Body of pancreas (tissue), 4 donors: ENCODE measurements around the gene STX1B.

ENCODE experiments used
- CTCF ChIP-seq, 7 experiments: fragments of 450-650 bp in 4 of 7; fragments of 200-600 bp in 3 of 7; sonication (generic) in 3 of 7; IDR thresholded peaks; one replicate each; pipeline ENCODE4 v1.5.1; 2016 to 2019; ENCODE audit warnings: antibody characterized with exemption in 7 of 7
- POLR2A ChIP-seq, 3 donors: fragments of 450-650 bp; IDR thresholded peaks; one replicate each; pipeline ENCODE4 v1.6.1; 2016; ENCODE audit warnings: antibody characterized with exemption in 3 of 3, mild to moderate bottlenecking in 2 of 3

GRCh38 chr16:30956601-30957455 lies 53.6 kb downstream of the STX1B start:
- TF ChIP-seq CTCF (IDR thresholded peaks at IDR 0.05): no peak
- no peak for TF ChIP-seq POLR2A (IDR thresholded peaks at IDR 0.05)
